ENCODE data around the gene IER2.
A peak's percentile ranks its signal among the peaks of the same experiment; 100 is the strongest.
"Not testable (repeated sequence)": the region's sequence is repeated elsewhere in the genome, so short reads cannot be mapped to it uniquely, and the experiment has no call there.

The IER2 gene

GRCh38 chr19:13169769-13170168, 19.6 kb downstream of the IER2 start:
- peak; percentile 60 for DNase-seq (ENCODE audit: low read depth)
- no peak overlapping the region for H3K4me3 ChIP-seq (ENCODE audit: low read length)
- TF ChIP-seq CTCF (conservative IDR thresholded peaks at IDR 0.05; ENCODE audit: low read length) = no peak

DNA sequence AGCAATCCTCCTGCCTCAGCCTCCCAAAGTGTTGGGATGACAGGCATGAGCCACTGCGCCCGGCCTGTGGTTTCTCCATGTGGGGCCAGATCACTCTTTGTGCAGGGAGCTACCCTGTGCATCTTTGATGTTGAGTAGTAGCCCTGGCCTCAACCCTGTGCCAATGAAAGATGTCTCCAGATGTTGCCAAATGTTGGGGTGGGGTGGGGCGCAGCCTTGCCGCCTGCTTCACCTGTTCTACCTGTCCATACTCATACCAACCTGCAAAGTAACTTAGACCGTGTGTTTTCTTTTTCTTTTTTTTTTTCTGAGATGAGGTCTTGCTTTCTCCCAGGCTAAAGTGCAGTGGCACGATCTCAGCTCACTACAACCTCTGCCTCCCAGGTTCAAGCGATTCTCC, 20.9 kb downstream of the IER2 start:
- DNase-seq (ENCODE audit: low read depth) = no peak
- no peak overlapping the region for H3K4me3 ChIP-seq (ENCODE audit: low read length)
- TF ChIP-seq CTCF (conservative IDR thresholded peaks at IDR 0.05; ENCODE audit: low read length) = no peak

DNA sequence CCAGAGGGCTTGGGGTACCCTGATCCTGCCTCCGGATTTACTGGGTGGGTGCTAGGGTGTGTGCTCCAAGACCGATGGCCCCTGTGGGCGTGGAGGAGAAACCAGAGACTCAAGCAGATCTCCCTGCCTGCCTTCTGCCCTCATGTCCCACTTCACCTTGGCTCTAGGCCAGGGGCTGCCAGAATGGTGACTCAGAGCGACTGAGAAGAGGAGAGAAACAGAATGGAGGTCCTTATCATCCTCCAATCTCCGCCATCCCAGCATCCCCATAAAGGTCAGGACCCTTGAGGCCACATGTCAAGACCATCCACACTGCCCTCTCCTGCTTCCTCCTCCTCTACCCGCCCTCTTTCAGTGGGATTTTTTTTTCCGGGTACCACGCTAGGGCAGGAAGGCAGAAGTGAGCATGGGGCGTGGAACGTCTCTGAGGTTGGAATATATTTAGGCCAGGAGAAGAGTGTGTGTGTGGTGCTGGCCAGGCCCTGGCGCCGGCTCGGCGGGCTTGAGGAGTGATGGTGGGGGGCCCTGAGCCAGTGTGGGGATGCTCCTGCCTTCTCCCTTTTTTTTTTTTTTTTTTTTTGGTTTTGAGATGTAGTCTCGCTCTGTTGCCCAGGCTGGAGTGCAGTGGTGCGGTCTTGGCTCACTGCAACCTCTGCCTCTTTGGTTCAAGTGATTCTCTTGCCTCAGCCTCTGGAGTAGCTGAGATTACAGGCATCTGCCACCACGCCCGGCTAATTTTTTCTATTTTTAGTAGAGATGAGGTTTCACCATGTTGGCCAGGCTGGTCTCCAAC, 22.3 kb downstream of the IER2 start:
- TF ChIP-seq CTCF (conservative IDR thresholded peaks at IDR 0.05; ENCODE audit: low read length) = no peak
- peak; percentile 85 for DNase-seq (ENCODE audit: low read depth)
- no peak overlapping the region for H3K4me3 ChIP-seq (ENCODE audit: low read length)

DNA sequence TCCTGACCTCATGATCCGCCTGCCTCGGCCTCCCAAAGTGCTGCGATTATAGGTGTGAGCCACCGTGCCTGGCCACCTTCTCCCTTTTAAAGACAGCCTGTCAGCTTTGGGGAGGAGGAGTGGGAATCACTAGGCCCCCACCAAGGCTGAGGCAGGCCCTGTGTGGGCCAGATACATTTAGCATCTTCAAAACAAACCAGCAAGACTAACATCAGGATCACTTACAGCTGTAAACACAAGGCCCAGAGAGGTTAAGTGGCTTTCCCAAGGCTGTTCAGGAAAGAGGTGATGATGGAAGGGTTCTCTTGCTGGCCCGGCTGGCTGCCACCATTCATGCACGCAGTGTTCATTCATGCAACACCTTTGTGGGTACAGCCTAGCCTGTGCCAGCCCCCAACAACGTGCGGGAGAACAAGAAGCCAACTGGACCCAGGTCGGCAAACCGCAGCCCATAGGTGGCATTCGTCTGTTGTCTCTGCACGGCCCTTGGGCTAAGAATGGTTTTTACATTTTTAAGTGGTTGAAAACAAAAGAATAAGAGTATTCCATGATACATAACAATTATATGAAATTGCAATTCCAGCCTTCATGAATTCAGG, 23.0 kb downstream of the IER2 start:
- H3K4me3 ChIP-seq (ENCODE audit: low read length) = no peak overlapping the region
- no peak for TF ChIP-seq CTCF (conservative IDR thresholded peaks at IDR 0.05; ENCODE audit: low read length)
- no peak for DNase-seq (ENCODE audit: low read depth)

- no peak overlapping the region for H3K4me3 ChIP-seq (ENCODE audit: low read length)
- no peak for TF ChIP-seq CTCF (conservative IDR thresholded peaks at IDR 0.05; ENCODE audit: low read length)
- no peak for DNase-seq (ENCODE audit: low read depth)
Observed at GRCh38 chr19:13176345-13176744, 26.1 kb downstream of the IER2 start.

DNA sequence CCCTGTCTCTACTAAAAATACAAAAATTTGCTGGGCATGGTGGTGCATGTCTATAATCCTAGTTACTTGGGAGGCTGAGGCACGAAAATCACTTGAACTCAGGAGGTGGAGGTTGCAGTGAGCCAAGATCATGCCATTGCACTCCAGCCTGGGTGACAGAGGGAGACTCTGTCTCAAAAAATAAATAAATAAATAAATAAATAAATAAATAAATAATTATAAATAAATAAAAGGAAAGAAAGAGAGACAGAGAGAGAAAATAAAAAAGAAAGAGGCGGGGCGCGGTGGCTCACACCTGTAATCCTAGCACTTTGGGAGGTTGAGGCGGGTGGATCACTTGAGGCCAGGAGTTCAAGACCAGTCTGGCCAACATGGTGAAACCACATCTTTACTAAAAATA, 27.4 kb downstream of the IER2 start:
- H3K4me3 ChIP-seq (ENCODE audit: low read length); DNase-seq (ENCODE audit: low read depth): not testable (repeated sequence)

DNA sequence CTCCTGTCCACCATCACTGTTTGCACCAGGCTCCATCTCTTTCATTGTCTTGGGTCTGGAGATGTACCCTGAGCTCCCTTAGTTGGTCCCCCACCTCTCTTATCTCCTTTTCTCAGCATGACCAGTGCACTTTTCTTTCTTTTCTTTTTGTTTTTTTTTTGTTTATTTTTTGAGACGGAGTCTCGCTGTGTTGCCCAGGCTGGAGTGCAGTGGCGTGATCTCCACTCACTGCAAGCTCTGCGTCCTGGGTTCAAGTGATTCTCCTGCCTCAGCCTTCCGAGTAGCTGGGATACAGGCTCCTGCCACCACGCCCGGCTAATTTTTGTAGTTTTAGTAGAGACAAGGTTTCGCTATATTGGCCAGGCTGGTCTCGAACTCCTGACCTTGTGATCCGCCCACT, 28.1 kb downstream of the IER2 start:
- H3K4me3 ChIP-seq (ENCODE audit: low read length) = not testable (repeated sequence)

DNA sequence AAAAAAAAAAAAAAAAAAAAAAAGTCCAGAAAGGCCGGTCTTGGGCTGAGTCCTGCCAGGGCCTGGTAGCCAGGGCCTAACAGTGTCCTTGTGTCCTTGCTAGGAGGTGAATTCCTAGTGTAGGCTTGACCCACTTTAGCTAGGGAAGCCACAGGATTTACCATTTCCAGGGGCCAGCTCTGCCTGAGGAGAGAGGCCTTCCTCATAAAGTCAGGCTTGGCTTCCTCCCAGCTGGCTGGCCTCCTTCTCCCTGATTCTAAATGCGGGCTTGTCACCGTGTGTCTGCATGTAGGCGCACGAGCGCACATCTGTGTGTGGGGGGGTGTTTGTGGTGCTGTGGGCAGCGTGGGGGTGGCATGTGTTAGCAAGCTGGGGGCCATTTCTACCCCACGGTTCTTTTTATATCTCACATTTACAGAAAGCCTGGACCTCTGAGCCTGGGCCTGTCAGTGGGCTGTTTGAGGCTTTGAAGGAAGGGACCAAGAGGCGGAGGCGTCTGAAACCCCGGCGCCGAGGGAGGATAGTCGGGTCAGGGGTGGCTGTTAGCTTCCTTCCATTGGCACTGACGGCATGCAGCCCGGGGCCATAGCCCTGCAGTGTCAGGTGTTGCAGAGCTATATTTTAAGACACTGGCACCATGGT, 31.7 kb downstream of the IER2 start:
- no peak overlapping the region for H3K4me3 ChIP-seq (ENCODE audit: low read length)
- DNase-seq (ENCODE audit: low read depth) = peak; percentile 76
- no peak for TF ChIP-seq CTCF (conservative IDR thresholded peaks at IDR 0.05; ENCODE audit: low read length)

More for the DNA sequence above, 28.1 kb downstream of the IER2 start:
- DNase-seq (ENCODE audit: low read depth) = not testable (repeated sequence)

DNA sequence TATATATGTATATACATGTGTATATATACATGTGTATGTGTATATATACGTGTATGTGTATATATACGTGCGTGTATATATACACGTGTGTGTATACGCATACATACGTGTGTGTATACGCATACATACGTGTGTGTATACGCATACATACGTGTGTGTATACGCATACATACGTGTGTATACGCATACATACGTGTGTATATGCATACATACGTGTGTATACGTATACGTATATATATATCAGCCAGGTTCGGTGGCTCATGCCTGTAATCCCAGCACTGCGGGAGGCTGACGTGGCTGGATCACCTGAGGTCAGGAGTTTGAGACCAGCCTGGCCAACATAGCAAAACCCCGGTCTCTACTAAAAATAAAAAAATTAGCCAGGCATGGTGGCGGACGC, 34.7 kb downstream of the IER2 start:
- not testable (repeated sequence) for DNase-seq (ENCODE audit: low read depth); H3K4me3 ChIP-seq (ENCODE audit: low read length)

DNA sequence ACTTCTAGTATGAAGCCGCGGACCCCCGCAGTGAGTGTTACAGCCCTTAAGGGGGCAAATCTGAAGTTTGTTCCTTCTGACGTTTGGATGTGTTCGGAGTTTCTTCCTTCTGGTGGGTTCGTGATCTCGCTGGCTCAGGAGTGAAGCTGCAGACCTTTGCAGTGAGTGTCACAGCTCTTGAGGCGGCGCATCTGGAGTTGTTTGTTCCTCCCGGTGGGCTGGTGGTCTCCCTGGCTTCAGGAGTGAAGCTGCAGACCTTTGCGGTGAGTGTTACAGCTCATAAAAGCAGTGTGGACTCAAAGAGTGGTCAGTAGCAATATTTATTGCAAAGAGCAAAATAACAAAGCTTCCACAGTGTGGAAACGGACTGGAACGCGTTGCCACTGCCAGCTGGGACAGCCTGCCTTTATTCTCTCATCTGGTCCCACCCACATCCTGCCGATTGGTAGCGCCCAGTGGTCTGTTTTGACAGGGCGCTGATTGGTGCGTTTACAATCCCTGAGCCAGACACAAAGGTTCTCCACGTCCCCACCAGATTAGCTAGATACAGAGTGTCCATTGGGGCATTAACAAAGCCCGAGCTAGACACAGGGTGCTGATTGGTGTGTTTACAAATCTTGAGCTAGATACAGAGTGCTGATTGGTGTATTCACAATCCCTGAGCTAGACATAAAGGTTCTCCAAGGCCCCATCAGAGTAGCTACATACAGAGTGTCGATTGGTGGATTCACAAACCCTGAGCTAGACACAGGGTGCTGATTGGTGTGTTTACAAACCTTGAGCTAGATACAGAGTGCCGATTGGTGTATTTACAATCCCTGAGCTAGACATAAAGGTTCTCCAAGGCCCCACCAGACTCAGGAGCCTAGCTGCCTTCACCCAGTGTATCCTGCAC, 35.8 kb downstream of the IER2 start:
- DNase-seq (ENCODE audit: low read depth); H3K4me3 ChIP-seq (ENCODE audit: low read length): not testable (repeated sequence)

GRCh38 chr19:13186688-13187087, 36.5 kb downstream of the IER2 start:
- DNase-seq (ENCODE audit: low read depth); H3K4me3 ChIP-seq (ENCODE audit: low read length): not testable (repeated sequence)

Data from AG10803 (cell line).